ENCODE measurements around the gene CNBP. TPM values are rescaled to one million over a fixed set of nuclear protein-coding genes. Genes with fewer than 3 reads are reported as not detected.

CNBP gene
- total and polyA plus RNA-seq, 9 of the 15 experiments (the other 6 are each of a cell fraction or from before 2014, with no cell fraction given), result 284 to 717 (median 412) TPM

DNA sequence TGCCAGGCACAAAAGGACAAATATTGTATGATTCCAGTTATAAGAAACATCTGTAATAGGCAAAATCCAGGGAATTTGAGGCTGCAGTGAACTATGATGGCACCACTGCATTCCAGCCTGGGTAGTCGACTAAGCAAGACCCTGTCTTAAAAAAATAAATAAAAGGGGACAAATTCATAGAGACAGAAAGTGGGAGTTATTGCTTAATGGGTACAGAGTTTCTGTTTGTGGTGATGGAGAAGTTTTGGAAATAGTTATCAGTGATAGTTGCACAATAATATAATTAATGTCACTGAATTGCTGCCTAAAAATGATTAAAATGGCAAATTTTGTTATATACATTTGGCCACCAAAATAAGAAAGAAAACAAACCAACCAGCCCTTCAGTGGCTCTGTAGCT lies 27.6 kb upstream of the CNBP start:
- POLR2A ChIA-PET, result interaction anchor here (1.0 to 1.5 kb wide), 2 partner anchors 14 to 45 kb away, joined by 3 to 5 read pairs; no protein-coding TSS in a partner anchor
- no peak for FAIRE-seq
- in situ Hi-C loops (cut with MboI) (no loop called here), intact Hi-C loops (cut with micrococcal nuclease) (no loop called here)
- CTCF ChIA-PET (ENCODE audit: low intra/inter-chr PET ratio), result no interaction called here
- Histone ChIP-seq H3K9ac (ENCODE audit: insufficient read depth in 1 of 2, low read depth in 2 of 2, low read length in 2 of 2) (peak overlapping the region in 1 of 2 experiments; percentile 85; a peak in 2 of 4 replicates), H3K79me2 (ENCODE audit: control insufficient read depth, insufficient read depth, low read length) (no peaks in the 10 kb centered on the region), H3K27me3 (ENCODE audit: control insufficient read depth in 2 of 2, insufficient read depth in 2 of 2, low read length in 2 of 2) (no peaks in the 10 kb centered on the region), H3K27ac (ENCODE audit: extremely low read depth, low read depth, low read length) (peak overlapping the region; percentile 60; the same call in 1 of the 3 replicates), H3K4me3 (no peak overlapping the region), H4K20me1 (replicated peaks; ENCODE audit: control insufficient read depth, insufficient read depth, low read length) (no peaks in the 10 kb centered on the region), H2AFZ (ENCODE audit: low read depth, low read length) (peak overlapping the region; percentile 73), H3K9me3 (replicated peaks; ENCODE audit: control insufficient read depth, insufficient read depth, low read depth, low read length) (no peaks in the 10 kb centered on the region), H3K4me2 (ENCODE audit: insufficient read depth, low read length) (peak overlapping the region; percentile 14; the same call in 1 of the 2 replicates), H3K36me3 (ENCODE audit: control insufficient read depth, insufficient read depth, low read length) (no peaks in the 10 kb centered on the region), H3K4me1 (replicated peaks in 1 of 2; ENCODE audit: control insufficient read depth in 2 of 2, insufficient read depth in 2 of 2, low read length in 2 of 2) (peaks cover 4 to 9% of the 10 kb centered on the region in 2 experiments; a peak in 4 of 5 replicates), H3K9me1 (ENCODE audit: control insufficient read depth, insufficient read depth, low read length) (no peaks in the 10 kb centered on the region)
- 100% methylated on average over 1 of the region's 1 CpG for WGBS (ENCODE audit: insufficient coverage, low coverage, missing lambda C conversion rate)
- DNase-seq (ENCODE audit: extremely low read depth in 1 of 4, low spot score in 3 of 4), result no peak
- no peak for ATAC-seq
- no TSS peak for BruUV-seq (replicated peaks)
- TF ChIP-seq, protein P1, sequence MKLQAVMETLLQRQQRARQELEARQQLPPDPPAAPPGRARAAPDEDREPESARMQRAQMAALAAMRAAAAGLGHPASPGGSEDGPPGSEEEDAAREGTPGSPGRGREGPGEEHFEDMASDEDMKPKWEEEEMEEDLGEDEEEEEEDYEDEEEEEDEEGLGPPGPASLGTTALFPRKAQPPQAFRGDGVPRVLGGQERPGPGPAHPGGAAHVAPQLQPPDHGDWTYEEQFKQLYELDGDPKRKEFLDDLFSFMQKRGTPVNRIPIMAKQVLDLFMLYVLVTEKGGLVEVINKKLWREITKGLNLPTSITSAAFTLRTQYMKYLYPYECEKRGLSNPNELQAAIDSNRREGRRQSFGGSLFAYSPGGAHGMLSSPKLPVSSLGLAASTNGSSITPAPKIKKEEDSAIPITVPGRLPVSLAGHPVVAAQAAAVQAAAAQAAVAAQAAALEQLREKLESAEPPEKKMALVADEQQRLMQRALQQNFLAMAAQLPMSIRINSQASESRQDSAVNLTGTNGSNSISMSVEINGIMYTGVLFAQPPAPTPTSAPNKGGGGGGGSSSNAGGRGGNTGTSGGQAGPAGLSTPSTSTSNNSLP (IDR thresholded peaks at IDR 0.05; ENCODE audit: borderline replicate concordance, low read depth, low read length), result no peak
- TF ChIP-seq CEBPB (tag; IDR thresholded peaks at IDR 0.05) (peak; percentile 77), CEBPG (CRISPR knock-in tag; IDR thresholded peaks at IDR 0.05) (no peak), CEBPG (tag; conservative IDR thresholded peaks at IDR 0.05 in 1 of 2, IDR thresholded peaks at IDR 0.05 in 1 of 2) (peak; percentile 26 to 77; a peak in 3 of 4 replicates), SOX6 (IDR thresholded peaks at IDR 0.05) (no peak), SMAD1 (IDR thresholded peaks at IDR 0.05; ENCODE audit: low read depth, low read length, partially characterized antibody) (no peak), MTA2 (IDR thresholded peaks at IDR 0.05; ENCODE audit: low read depth) (no peak)
- TF ChIP-seq, protein P2, sequence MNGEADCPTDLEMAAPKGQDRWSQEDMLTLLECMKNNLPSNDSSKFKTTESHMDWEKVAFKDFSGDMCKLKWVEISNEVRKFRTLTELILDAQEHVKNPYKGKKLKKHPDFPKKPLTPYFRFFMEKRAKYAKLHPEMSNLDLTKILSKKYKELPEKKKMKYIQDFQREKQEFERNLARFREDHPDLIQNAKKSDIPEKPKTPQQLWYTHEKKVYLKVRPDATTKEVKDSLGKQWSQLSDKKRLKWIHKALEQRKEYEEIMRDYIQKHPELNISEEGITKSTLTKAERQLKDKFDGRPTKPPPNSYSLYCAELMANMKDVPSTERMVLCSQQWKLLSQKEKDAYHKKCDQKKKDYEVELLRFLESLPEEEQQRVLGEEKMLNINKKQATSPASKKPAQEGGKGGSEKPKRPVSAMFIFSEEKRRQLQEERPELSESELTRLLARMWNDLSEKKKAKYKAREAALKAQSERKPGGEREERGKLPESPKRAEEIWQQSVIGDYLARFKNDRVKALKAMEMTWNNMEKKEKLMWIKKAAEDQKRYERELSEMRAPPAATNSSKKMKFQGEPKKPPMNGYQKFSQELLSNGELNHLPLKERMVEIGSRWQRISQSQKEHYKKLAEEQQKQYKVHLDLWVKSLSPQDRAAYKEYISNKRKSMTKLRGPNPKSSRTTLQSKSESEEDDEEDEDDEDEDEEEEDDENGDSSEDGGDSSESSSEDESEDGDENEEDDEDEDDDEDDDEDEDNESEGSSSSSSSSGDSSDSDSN (IDR thresholded peaks at IDR 0.05; ENCODE audit: borderline replicate concordance in 1 of 2, low read depth in 2 of 2, low read length in 2 of 2), result no peak
- TF ChIP-seq, protein P3, sequence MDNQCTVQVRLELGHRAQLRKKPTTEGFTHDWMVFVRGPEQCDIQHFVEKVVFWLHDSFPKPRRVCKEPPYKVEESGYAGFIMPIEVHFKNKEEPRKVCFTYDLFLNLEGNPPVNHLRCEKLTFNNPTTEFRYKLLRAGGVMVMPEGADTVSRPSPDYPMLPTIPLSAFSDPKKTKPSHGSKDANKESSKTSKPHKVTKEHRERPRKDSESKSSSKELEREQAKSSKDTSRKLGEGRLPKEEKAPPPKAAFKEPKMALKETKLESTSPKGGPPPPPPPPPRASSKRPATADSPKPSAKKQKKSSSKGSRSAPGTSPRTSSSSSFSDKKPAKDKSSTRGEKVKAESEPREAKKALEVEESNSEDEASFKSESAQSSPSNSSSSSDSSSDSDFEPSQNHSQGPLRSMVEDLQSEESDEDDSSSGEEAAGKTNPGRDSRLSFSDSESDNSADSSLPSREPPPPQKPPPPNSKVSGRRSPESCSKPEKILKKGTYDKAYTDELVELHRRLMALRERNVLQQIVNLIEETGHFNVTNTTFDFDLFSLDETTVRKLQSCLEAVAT (IDR thresholded peaks at IDR 0.05), result no peak
- TF ChIP-seq, protein P4, sequence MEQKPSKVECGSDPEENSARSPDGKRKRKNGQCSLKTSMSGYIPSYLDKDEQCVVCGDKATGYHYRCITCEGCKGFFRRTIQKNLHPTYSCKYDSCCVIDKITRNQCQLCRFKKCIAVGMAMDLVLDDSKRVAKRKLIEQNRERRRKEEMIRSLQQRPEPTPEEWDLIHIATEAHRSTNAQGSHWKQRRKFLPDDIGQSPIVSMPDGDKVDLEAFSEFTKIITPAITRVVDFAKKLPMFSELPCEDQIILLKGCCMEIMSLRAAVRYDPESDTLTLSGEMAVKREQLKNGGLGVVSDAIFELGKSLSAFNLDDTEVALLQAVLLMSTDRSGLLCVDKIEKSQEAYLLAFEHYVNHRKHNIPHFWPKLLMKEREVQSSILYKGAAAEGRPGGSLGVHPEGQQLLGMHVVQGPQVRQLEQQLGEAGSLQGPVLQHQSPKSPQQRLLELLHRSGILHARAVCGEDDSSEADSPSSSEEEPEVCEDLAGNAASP (IDR thresholded peaks at IDR 0.05), result no peak
- TF ChIP-seq, protein P5, sequence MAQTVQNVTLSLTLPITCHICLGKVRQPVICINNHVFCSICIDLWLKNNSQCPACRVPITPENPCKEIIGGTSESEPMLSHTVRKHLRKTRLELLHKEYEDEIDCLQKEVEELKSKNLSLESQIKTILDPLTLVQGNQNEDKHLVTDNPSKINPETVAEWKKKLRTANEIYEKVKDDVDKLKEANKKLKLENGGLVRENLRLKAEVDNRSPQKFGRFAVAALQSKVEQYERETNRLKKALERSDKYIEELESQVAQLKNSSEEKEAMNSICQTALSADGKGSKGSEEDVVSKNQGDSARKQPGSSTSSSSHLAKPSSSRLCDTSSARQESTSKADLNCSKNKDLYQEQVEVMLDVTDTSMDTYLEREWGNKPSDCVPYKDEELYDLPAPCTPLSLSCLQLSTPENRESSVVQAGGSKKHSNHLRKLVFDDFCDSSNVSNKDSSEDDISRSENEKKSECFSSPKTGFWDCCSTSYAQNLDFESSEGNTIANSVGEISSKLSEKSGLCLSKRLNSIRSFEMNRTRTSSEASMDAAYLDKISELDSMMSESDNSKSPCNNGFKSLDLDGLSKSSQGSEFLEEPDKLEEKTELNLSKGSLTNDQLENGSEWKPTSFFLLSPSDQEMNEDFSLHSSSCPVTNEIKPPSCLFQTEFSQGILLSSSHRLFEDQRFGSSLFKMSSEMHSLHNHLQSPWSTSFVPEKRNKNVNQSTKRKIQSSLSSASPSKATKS (CRISPR knock-in tag; IDR thresholded peaks at IDR 0.05), result no peak

All from K562 (cell line).